HepG2 (cell line): ENCODE measurements around the gene MAPK12. TPM values are rescaled to one million over a fixed set of nuclear protein-coding genes. Genes with fewer than 3 reads are reported as not detected.
A peak's percentile ranks its signal among the peaks of the same experiment; 100 is the strongest.

Source experiments
- ATAC-seq: fragments of 200-7000 bp; cut with Tn5 transposase; 3 replicates; pipeline ENCODE4 v1.9.1; 2020; ENCODE audit warnings: mild to moderate bottlenecking, moderate library complexity
- BruUV-seq: library from RNA; stranded (reverse); fragments of 400-500 nt; replicated peaks from 2 replicates; lab custom pipeline; 2021; lab: Mats Ljungman, UMichigan
- CTCF ChIA-PET: fragments of 300-600 bp; formaldehyde crosslinking; extraction: SDS; loops from one replicate; lab custom pipeline; 2021; ENCODE audit warnings: low total read pairs, inconsistent platforms, low intra/inter-chr PET ratio; lab: Yijun Ruan, JAX
- POLR2A ChIA-PET: fragments of 350-600 bp; sonication (Branson Sonifier 250); formaldehyde crosslinking; loops from one replicate; lab custom pipeline; 2020; ENCODE audit warnings: antibody characterized with exemption, inconsistent platforms; lab: Yijun Ruan, JAX
- DNase-seq: peaks from one replicate; pipeline ENCODE4 v3.0.0-alpha.2; 2015; ENCODE audit warnings: low spot score
- FAIRE-seq: peaks from 3 replicates; lab custom pipeline; 2011; peaks lifted over from hg19 to GRCh38; lab: Jason Lieb, UNC
- H2AFZ ChIP-seq: one replicate; pipeline ENCODE4 v1.6.1; 2011; ENCODE audit warnings: low read length, inconsistent platforms
- H3K27ac ChIP-seq: fragments of 300-600 bp; 3 replicates; pipeline ENCODE4 v1.8.0; 2011; ENCODE audit warnings: mixed run types, mild to moderate bottlenecking, mixed read lengths, low read length, inconsistent platforms; ENCODE audit not compliant: insufficient read depth; ENCODE audit errors: extremely low read length
- H3K27me3 ChIP-seq, 2 experiments: fragments of 200-600 bp in 1 of 2; 2 replicates in 1 of 2; 3 replicates in 1 of 2; pipeline versions ENCODE4 v1.6.0 to v1.8.0; 2011; ENCODE audit warnings: low read length in 2 of 2, mild to moderate bottlenecking in 2 of 2, moderate library complexity in 2 of 2, inconsistent platforms in 1 of 2; ENCODE audit not compliant: insufficient read depth in 2 of 2, control insufficient read depth in 1 of 2
- H3K36me3 ChIP-seq, 2 experiments: fragments of 200-600 bp in 1 of 2; replicated peaks in 1 of 2; 2 replicates in 1 of 2; 3 replicates in 1 of 2; pipeline versions ENCODE4 v1.5.1 to v1.8.0; 2011; ENCODE audit warnings: low read length in 2 of 2, inconsistent platforms in 1 of 2; ENCODE audit not compliant: insufficient read depth in 2 of 2, control insufficient read depth in 1 of 2
- H3K4me1 ChIP-seq: 2 replicates; pipeline ENCODE4 v1.5.1; 2012; ENCODE audit warnings: low read length, inconsistent platforms; ENCODE audit not compliant: insufficient read depth
- H3K4me2 ChIP-seq: 2 replicates; pipeline ENCODE4 v1.6.0; 2011; ENCODE audit warnings: low read depth, low read length, inconsistent platforms
- H3K4me3 ChIP-seq, 3 experiments: fragments of 200-600 bp in 1 of 3; sonication (generic), shearing (Covaris generic) in 1 of 3; replicated peaks in 1 of 3; 2 replicates each; pipeline ENCODE4 v1.5.1; 2011 to 2016; ENCODE audit warnings: low read length in 3 of 3, inconsistent platforms in 2 of 3, low read depth in 2 of 3, mild to moderate bottlenecking in 2 of 3, control low read depth in 1 of 3, mixed read lengths in 1 of 3; ENCODE audit not compliant: insufficient read depth in 1 of 3
- H3K79me2 ChIP-seq: one replicate; pipeline ENCODE4 v1.6.1; 2011; ENCODE audit warnings: low read length, inconsistent platforms; ENCODE audit not compliant: insufficient read depth
- H3K9ac ChIP-seq: 2 replicates; pipeline ENCODE4 v1.6.0; 2011; ENCODE audit warnings: mild to moderate bottlenecking, low read depth, low read length, inconsistent platforms; ENCODE audit not compliant: insufficient read depth
- H3K9me3 ChIP-seq: 2 replicates; pipeline ENCODE4 v1.5.1; 2012; ENCODE audit warnings: mild to moderate bottlenecking, low read length
- H4K20me1 ChIP-seq: 2 replicates; pipeline ENCODE4 v1.6.0; 2011; ENCODE audit warnings: inconsistent platforms, mild to moderate bottlenecking, low read length, moderate library complexity; ENCODE audit not compliant: insufficient read depth
- RBFOX2 ChIP-seq: fragments of 200-400 bp; formaldehyde crosslinking; IDR thresholded peaks from 2 replicates; pipeline ENCODE4 v1.6.1; 2017; ENCODE audit warnings: low read depth, mild to moderate bottlenecking, low read length
- SRSF4 ChIP-seq: fragments of 200-400 bp; formaldehyde crosslinking; IDR thresholded peaks from one replicate; pipeline ENCODE4 v1.6.1; 2018; ENCODE audit warnings: mild to moderate bottlenecking, low read depth, low read length, moderate library complexity; ENCODE audit not compliant: poor library complexity, severe bottlenecking
- ZNF282 ChIP-seq: fragments of 450-650 bp; IDR thresholded peaks from 2 replicates; pipeline ENCODE4 v1.6.1; 2018; ENCODE audit not compliant: partially characterized antibody
- ZNF512B ChIP-seq: sonication (generic); formaldehyde crosslinking; IDR thresholded peaks from 2 replicates; pipeline ENCODE4 v1.5.1; 2020; ENCODE audit warnings: missing genetic modification reagents, mild to moderate bottlenecking, borderline replicate concordance
- ZNF644 ChIP-seq: IDR thresholded peaks from 2 replicates; pipeline ENCODE4 v1.6.1; 2016; ENCODE audit warnings: low read depth
- WGBS: methylation state at CpG from one replicate; pipeline ENCODE4 v1.1.6; 2017; ENCODE audit warnings: low lambda C conversion rate; 5-methylcytosine and 5-hydroxymethylcytosine counted together
- in situ Hi-C: cut with HindIII; loops from 2 replicates; pipeline ENCODE4 v1.10.0; 2017; ENCODE audit warnings: low pct_unique_long_range_greater_than_20kb; ENCODE audit not compliant: extremely low pct_ligation_motif_present
- intact Hi-C: fragments of 100-400 bp; cut with micrococcal nuclease; formaldehyde crosslinking; loops from one replicate; pipeline ENCODE4 v1.10.0; 2022; ENCODE audit not compliant: unreplicated experiment
- polyA plus RNA-seq, 8 experiments: library from polyadenylated mRNA; depleted of rRNA in 3 of 8; stranded (reverse) in 7 of 8; unstranded in 1 of 8; fragments of >200 nt; fragmentation: Illumina TruSeq in 4 of 8; extraction: Trizol in 4 of 8; gene quantifications; 2 replicates each; pipeline versions ENCODE4 v1.2.1 to v1.2.3, GENCODE V29; 2011 to 2016; ENCODE audit warnings: low read depth in 4 of 8, missing spikeins in 1 of 8, mixed read lengths in 1 of 8; ENCODE audit not compliant: insufficient read depth in 1 of 8
- total RNA-seq, 5 experiments: library from RNA; depleted of rRNA; stranded (reverse); fragments of >200 nt; fragmentation: Illumina TruSeq; extraction: Trizol; gene quantifications; 2 replicates each; pipeline ENCODE4 v1.2.3, GENCODE V29; 2016; ENCODE audit warnings: low read depth in 1 of 5

The MAPK12 gene
- total and polyA plus RNA-seq, 2 of the 13 experiments (the other 11 are each of a cell fraction or from before 2014, with no cell fraction given): 22.2 to 23.3 TPM

GRCh38 chr22:50255607-50256006 lies 5.9 kb downstream of the MAPK12 start (continued):
- TF ChIP-seq ZNF282: no peak

DNA sequence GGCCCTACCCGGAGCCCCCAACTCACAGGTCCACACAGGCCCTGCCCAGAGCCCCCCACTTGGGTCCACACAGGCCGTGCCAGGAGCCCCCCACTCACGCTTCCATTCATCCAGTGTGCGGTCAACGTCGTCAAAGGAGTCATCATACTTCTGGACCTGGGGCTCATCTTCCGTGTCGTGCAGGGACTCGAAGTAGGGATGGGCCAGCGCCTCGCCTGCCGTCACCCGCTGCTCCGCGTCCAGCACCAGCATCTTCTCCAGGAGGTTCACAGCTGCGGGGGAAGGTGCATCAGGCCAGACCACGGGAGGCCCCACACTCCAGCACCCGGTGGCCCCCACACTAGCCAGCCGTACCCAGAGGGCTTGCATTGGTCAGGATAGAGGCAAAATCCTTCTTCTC lies 6.4 kb downstream of the MAPK12 start:
- intact Hi-C loops: no loop called here
- H3K36me3 ChIP-seq: peaks cover 3% of the 10 kb centered on the region in 2 experiments; a peak in 1 of 5 replicates

GRCh38 chr22:50253941-50254340 lies 7.5 kb downstream of the MAPK12 start:
- Histone ChIP-seq H3K4me2 (no peak overlapping the region), H3K9me3 (no peaks in the 10 kb centered on the region), H3K4me1 (peaks cover 46% of the 10 kb centered on the region), H3K27me3 (no peaks in the 10 kb centered on the region), H3K79me2 (peaks cover 3% of the 10 kb centered on the region), H3K36me3 (peaks cover 3% of the 10 kb centered on the region in 2 experiments; a peak in 1 of 5 replicates), H2AFZ (no peak overlapping the region), H3K27ac (no peak overlapping the region)
- DNase-seq (no peak), ATAC-seq (no peak), FAIRE-seq (no peak)
- CTCF ChIA-PET: no interaction called here
- in situ Hi-C loops (no loop called here), intact Hi-C loops (no loop called here)
- TF ChIP-seq ZNF644 (CRISPR knock-in tag) (no peak), ZNF512B (CRISPR knock-in tag) (no peak)
- TF ChIP-seq, all 625 proteins: peak for 0
- 100% methylated on average over 1 of the region's 8 CpGs for WGBS
- Histone ChIP-seq H3K4me3 (no peak overlapping the region), H4K20me1 (no peaks in the 10 kb centered on the region), H3K9ac (no peak overlapping the region)
- POLR2A ChIA-PET: no interaction called here
- BruUV-seq: no TSS peak

More for the DNA sequence above, 6.4 kb downstream of the MAPK12 start:
- no peak for TF ChIP-seq SRSF4
- 0 out of 2 replicates have a peak, but pooled peaks have one; percentile 14 for TF ChIP-seq RBFOX2
- H3K79me2 ChIP-seq: peaks cover 2% of the 10 kb centered on the region
- CTCF ChIA-PET: no interaction called here
- peaks cover 39% of the 10 kb centered on the region for H3K4me1 ChIP-seq
- no peak overlapping the region for H2AFZ ChIP-seq
- H3K27ac ChIP-seq: no peak overlapping the region
- H3K9ac ChIP-seq: no peak overlapping the region
- no peak for ATAC-seq
- no peak for FAIRE-seq
- in situ Hi-C loops: no loop called here
- H3K9me3 ChIP-seq: no peaks in the 10 kb centered on the region
- no TSS peak for BruUV-seq
- H3K4me2 ChIP-seq: no peak overlapping the region
- DNase-seq: no peak
- POLR2A ChIA-PET: no interaction called here
- H3K4me3 ChIP-seq: no peak overlapping the region
- WGBS: 99% methylated on average over 12 of the region's 19 CpGs
- H3K27me3 ChIP-seq: no peaks in the 10 kb centered on the region
- H4K20me1 ChIP-seq: no peaks in the 10 kb centered on the region
